Liver (tissue), 9 donors: ENCODE results near the gene DAB1. TPM values are rescaled to one million over a fixed set of nuclear protein-coding genes. Genes with fewer than 3 reads are reported as not detected.

Experiments used
- DNase-seq: peaks from one replicate; pipeline ENCODE4 v3.0.0-alpha.2; 2017; ENCODE audit warnings: low spot score
- H3K27ac ChIP-seq, 2 donors: one replicate each; pipeline ENCODE4 v1.7.0; 2013; ENCODE audit warnings: inconsistent platforms in 2 of 2, low read length in 2 of 2, control low read depth in 1 of 2, low read depth in 1 of 2, mild to moderate bottlenecking in 1 of 2
- H3K27me3 ChIP-seq, 4 donors: one replicate each; pipeline versions ENCODE4 v1.6.1 to v1.7.0; 2013; ENCODE audit warnings: low read length in 3 of 4, inconsistent platforms in 1 of 4, mild to moderate bottlenecking in 1 of 4, moderate library complexity in 1 of 4; ENCODE audit not compliant: control insufficient read depth in 4 of 4, insufficient read depth in 4 of 4
- H3K36me3 ChIP-seq, 4 donors: one replicate each; pipeline versions ENCODE4 v1.6.1 to v1.7.0; 2013; ENCODE audit warnings: low read length in 3 of 4, mild to moderate bottlenecking in 3 of 4, low read depth in 1 of 4, moderate library complexity in 1 of 4; ENCODE audit not compliant: control insufficient read depth in 4 of 4, insufficient read depth in 3 of 4
- H3K4me1 ChIP-seq, 4 donors: one replicate each; pipeline versions ENCODE4 v1.6.1 to v1.7.0; 2013; ENCODE audit warnings: low read length in 3 of 4, mild to moderate bottlenecking in 3 of 4, moderate library complexity in 1 of 4; ENCODE audit not compliant: control insufficient read depth in 4 of 4, insufficient read depth in 4 of 4
- H3K4me3 ChIP-seq, 3 donors: one replicate each; pipeline versions ENCODE4 v1.6.1 to v1.7.0; 2013; ENCODE audit warnings: low read length in 3 of 3, control low read depth in 1 of 3, low read depth in 1 of 3, mild to moderate bottlenecking in 1 of 3
- H3K9ac ChIP-seq, 2 donors: one replicate each; pipeline ENCODE4 v1.7.0; 2013; ENCODE audit warnings: low read length in 2 of 2, mild to moderate bottlenecking in 2 of 2, moderate library complexity in 2 of 2, control low read depth in 1 of 2, low read depth in 1 of 2
- H3K9me3 ChIP-seq, 4 donors: one replicate each; pipeline versions ENCODE4 v1.6.1 to v1.7.0; 2013; ENCODE audit warnings: low read length in 3 of 4; ENCODE audit not compliant: control insufficient read depth in 4 of 4
- EGR1 ChIP-seq, 2 donors: IDR thresholded peaks; 2 replicates each; pipeline ENCODE4 v1.6.1; 2016 to 2018; ENCODE audit warnings: antibody characterized with exemption in 2 of 2, low read depth in 2 of 2
- FOXA1 ChIP-seq: IDR thresholded peaks from 2 replicates; pipeline ENCODE4 v1.6.1; 2016; ENCODE audit warnings: antibody characterized with exemption
- FOXA2 ChIP-seq: IDR thresholded peaks from 2 replicates; pipeline ENCODE4 v1.6.1; 2016; ENCODE audit warnings: antibody characterized with exemption
- GABPA ChIP-seq, 2 donors: IDR thresholded peaks in 1 of 2; conservative IDR thresholded peaks in 1 of 2; 2 replicates each; pipeline ENCODE4 v1.6.1; 2016; ENCODE audit warnings: antibody characterized with exemption in 2 of 2, mild to moderate bottlenecking in 1 of 2, moderate library complexity in 1 of 2
- HNF4A ChIP-seq, 2 donors: conservative IDR thresholded peaks; 2 replicates each; pipeline ENCODE4 v1.6.1; 2016; ENCODE audit warnings: antibody characterized with exemption in 2 of 2, mild to moderate bottlenecking in 2 of 2
- HNF4G ChIP-seq: IDR thresholded peaks from 2 replicates; pipeline ENCODE4 v1.6.1; 2016; ENCODE audit warnings: antibody characterized with exemption
- JUND ChIP-seq, 2 donors: IDR thresholded peaks; 2 replicates each; pipeline ENCODE4 v1.6.1; 2016; ENCODE audit warnings: antibody characterized with exemption in 2 of 2
- NR2F2 ChIP-seq: IDR thresholded peaks from 2 replicates; pipeline ENCODE4 v1.6.1; 2016; ENCODE audit warnings: antibody characterized with exemption
- RAD21 ChIP-seq, 2 donors: IDR thresholded peaks; 2 replicates each; pipeline ENCODE4 v1.6.1; 2016; ENCODE audit warnings: antibody characterized with exemption in 2 of 2, mild to moderate bottlenecking in 2 of 2
- RXRA ChIP-seq, 2 donors: IDR thresholded peaks; 2 replicates each; pipeline ENCODE4 v1.6.1; 2017 to 2018; ENCODE audit warnings: antibody characterized with exemption in 2 of 2, mild to moderate bottlenecking in 1 of 2
- SP1 ChIP-seq: IDR thresholded peaks from 2 replicates; pipeline ENCODE4 v1.6.1; 2018; ENCODE audit warnings: antibody characterized with exemption, mild to moderate bottlenecking
- TAF1 ChIP-seq: conservative IDR thresholded peaks from 2 replicates; pipeline ENCODE4 v1.6.1; 2016; ENCODE audit warnings: antibody characterized with exemption, mild to moderate bottlenecking
- YY1 ChIP-seq: IDR thresholded peaks from 2 replicates; pipeline ENCODE4 v1.6.1; 2016; ENCODE audit warnings: antibody characterized with exemption, mild to moderate bottlenecking
- WGBS: extraction: QIAGEN DNeasy Blood & Tissue Kit; methylation state at CpG from one replicate; pipeline ENCODE4 v1.1.7; 2013; 5-methylcytosine and 5-hydroxymethylcytosine counted together
- polyA plus RNA-seq, 2 donors: library from polyadenylated mRNA; stranded (reverse) in 1 of 2; unstranded in 1 of 2; fragments of 200-250 nt in 1 of 2; fragments of >200 nt in 1 of 2; fragmentation: Nextera tagmentation in 1 of 2; extraction: Ambion mirVana in 1 of 2; gene quantifications; one replicate each; pipeline versions ENCODE4 v1.2.1 to v1.2.3, GENCODE V29; 2013 to 2015
- total RNA-seq, 2 donors: library from RNA; depleted of rRNA; stranded (reverse); fragments of >200 nt; gene quantifications; one replicate each; pipeline ENCODE4 v1.2.3, GENCODE V29; 2014
- TF ChIP-seq, protein P1 (sequence below): IDR thresholded peaks from 2 replicates; pipeline ENCODE4 v1.6.1; 2016; ENCODE audit warnings: antibody characterized with exemption
- TF ChIP-seq, protein P2 (sequence below): IDR thresholded peaks from 2 replicates; pipeline ENCODE4 v1.6.1; 2016; ENCODE audit warnings: antibody characterized with exemption
- TF ChIP-seq, protein P3 (sequence below): fragments of 150-350 bp; IDR thresholded peaks from 2 replicates; pipeline ENCODE4 v1.5.1; 2017; ENCODE audit warnings: improper control_type of control experiment, low read depth, low read length; ENCODE audit not compliant: missing input control
- TF ChIP-seq, protein P4 (sequence below): IDR thresholded peaks from 2 replicates; pipeline ENCODE4 v1.6.1; 2016; ENCODE audit warnings: antibody characterized with exemption
- TF ChIP-seq, protein P5 (sequence below): IDR thresholded peaks from 2 replicates; pipeline ENCODE4 v1.6.1; 2016; ENCODE audit warnings: antibody characterized with exemption, mild to moderate bottlenecking
- donor health status: healthy.
- donor health status: healthy.
- donor health status: healthy.
- donor health status: healthy.
- donor health status: healthy.

Gene DAB1
- total and polyA plus RNA-seq, 4 donors: 0.54 to 1.7 (median 1.2) TPM

DNA sequence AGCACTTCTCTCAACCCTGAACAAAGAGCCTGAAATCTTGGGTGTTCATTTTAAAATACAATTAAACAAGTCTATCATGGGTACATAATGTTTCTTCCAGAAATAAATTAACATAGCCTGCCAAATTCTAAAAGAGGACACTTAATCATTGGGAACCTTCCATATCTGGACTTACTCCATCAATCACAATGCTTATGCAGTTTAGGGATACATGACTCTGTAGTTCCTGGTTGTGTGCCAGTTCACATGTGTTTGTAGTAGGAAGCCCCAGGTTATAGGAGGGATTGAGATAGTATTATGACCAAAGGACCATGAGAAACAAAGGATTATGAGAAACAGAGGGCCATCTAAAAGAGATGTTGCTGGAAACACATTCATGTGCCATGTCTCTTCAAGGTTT is 19.1 kb upstream of the DAB1 start:
- H3K36me3 ChIP-seq: no peaks in the 10 kb centered on the region
- no peak overlapping the region for H3K9ac ChIP-seq
- DNase-seq: no peak
- no peak overlapping the region for H3K4me3 ChIP-seq
- H3K27me3 ChIP-seq: peaks cover 0 to 4% (median 0%) of the 10 kb centered on the region in 4 donors
- no peaks in the 10 kb centered on the region for H3K9me3 ChIP-seq
- TF ChIP-seq GABPA (IDR thresholded peaks at IDR 0.05 in 1 of 2, conservative IDR thresholded peaks at IDR 0.05 in 1 of 2): no peak
- no peak for TF ChIP-seq JUND (IDR thresholded peaks at IDR 0.05)
- no peak for TF ChIP-seq HNF4A (conservative IDR thresholded peaks at IDR 0.05)
- TF ChIP-seq RAD21 (IDR thresholded peaks at IDR 0.05): no peak
- TF ChIP-seq NR2F2: no peak
- TF ChIP-seq, protein P1, sequence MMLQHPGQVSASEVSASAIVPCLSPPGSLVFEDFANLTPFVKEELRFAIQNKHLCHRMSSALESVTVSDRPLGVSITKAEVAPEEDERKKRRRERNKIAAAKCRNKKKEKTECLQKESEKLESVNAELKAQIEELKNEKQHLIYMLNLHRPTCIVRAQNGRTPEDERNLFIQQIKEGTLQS: no peak
- no peak for TF ChIP-seq HNF4G
- TF ChIP-seq FOXA2: no peak
- H3K27ac ChIP-seq: no peak overlapping the region
- no peaks in the 10 kb centered on the region for H3K4me1 ChIP-seq

DNA sequence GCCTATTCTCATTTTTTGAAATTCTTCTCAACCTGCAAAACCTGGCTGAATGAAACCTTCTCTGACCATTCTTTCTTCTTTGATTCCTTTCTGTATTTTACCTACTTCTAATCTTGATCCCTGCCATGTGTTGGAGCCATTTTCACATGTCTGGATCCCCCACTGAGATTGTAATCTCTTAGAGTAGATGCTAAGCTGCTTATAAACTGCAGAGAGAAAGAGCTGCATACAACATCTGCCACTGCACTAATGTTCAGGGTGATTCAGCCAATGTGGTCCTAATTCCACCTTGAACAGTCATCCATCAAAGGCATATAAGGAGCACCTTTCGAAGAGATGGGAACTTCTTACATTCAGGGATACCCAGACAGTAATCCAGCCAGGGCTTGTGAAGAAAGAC is 16.2 kb upstream of the DAB1 start:
- WGBS: 79% methylated on average over 1 of the region's 1 CpG
- Histone ChIP-seq H3K4me1 (no peaks in the 10 kb centered on the region), H3K27ac (no peak overlapping the region), H3K9ac (no peak overlapping the region), H3K4me3 (no peak overlapping the region), H3K9me3 (no peaks in the 10 kb centered on the region), H3K36me3 (no peaks in the 10 kb centered on the region), H3K27me3 (peaks cover 0 to 4% (median 0%) of the 10 kb centered on the region in 4 donors)
- no peak for DNase-seq
- TF ChIP-seq, protein P1: no peak
- TF ChIP-seq, protein P2, sequence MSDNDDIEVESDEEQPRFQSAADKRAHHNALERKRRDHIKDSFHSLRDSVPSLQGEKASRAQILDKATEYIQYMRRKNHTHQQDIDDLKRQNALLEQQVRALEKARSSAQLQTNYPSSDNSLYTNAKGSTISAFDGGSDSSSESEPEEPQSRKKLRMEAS: no peak
- TF ChIP-seq EGR1 (IDR thresholded peaks at IDR 0.05; ENCODE audit: low read depth in 2 of 2) (no peak), HNF4G (no peak), HNF4A (conservative IDR thresholded peaks at IDR 0.05) (no peak), NR2F2 (no peak), TAF1 (no peak), SP1 (no peak), RXRA (IDR thresholded peaks at IDR 0.05) (no peak), FOXA1 (no peak), RAD21 (IDR thresholded peaks at IDR 0.05) (no peak), YY1 (no peak), GABPA (IDR thresholded peaks at IDR 0.05 in 1 of 2, conservative IDR thresholded peaks at IDR 0.05 in 1 of 2) (no peak), JUND (IDR thresholded peaks at IDR 0.05) (no peak), FOXA2 (no peak)
- TF ChIP-seq, protein P3, sequence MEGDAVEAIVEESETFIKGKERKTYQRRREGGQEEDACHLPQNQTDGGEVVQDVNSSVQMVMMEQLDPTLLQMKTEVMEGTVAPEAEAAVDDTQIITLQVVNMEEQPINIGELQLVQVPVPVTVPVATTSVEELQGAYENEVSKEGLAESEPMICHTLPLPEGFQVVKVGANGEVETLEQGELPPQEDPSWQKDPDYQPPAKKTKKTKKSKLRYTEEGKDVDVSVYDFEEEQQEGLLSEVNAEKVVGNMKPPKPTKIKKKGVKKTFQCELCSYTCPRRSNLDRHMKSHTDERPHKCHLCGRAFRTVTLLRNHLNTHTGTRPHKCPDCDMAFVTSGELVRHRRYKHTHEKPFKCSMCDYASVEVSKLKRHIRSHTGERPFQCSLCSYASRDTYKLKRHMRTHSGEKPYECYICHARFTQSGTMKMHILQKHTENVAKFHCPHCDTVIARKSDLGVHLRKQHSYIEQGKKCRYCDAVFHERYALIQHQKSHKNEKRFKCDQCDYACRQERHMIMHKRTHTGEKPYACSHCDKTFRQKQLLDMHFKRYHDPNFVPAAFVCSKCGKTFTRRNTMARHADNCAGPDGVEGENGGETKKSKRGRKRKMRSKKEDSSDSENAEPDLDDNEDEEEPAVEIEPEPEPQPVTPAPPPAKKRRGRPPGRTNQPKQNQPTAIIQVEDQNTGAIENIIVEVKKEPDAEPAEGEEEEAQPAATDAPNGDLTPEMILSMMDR: no peak
- TF ChIP-seq, protein P4, sequence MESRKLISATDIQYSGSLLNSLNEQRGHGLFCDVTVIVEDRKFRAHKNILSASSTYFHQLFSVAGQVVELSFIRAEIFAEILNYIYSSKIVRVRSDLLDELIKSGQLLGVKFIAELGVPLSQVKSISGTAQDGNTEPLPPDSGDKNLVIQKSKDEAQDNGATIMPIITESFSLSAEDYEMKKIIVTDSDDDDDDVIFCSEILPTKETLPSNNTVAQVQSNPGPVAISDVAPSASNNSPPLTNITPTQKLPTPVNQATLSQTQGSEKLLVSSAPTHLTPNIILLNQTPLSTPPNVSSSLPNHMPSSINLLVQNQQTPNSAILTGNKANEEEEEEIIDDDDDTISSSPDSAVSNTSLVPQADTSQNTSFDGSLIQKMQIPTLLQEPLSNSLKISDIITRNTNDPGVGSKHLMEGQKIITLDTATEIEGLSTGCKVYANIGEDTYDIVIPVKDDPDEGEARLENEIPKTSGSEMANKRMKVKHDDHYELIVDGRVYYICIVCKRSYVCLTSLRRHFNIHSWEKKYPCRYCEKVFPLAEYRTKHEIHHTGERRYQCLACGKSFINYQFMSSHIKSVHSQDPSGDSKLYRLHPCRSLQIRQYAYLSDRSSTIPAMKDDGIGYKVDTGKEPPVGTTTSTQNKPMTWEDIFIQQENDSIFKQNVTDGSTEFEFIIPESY: no peak
- TF ChIP-seq, protein P5, sequence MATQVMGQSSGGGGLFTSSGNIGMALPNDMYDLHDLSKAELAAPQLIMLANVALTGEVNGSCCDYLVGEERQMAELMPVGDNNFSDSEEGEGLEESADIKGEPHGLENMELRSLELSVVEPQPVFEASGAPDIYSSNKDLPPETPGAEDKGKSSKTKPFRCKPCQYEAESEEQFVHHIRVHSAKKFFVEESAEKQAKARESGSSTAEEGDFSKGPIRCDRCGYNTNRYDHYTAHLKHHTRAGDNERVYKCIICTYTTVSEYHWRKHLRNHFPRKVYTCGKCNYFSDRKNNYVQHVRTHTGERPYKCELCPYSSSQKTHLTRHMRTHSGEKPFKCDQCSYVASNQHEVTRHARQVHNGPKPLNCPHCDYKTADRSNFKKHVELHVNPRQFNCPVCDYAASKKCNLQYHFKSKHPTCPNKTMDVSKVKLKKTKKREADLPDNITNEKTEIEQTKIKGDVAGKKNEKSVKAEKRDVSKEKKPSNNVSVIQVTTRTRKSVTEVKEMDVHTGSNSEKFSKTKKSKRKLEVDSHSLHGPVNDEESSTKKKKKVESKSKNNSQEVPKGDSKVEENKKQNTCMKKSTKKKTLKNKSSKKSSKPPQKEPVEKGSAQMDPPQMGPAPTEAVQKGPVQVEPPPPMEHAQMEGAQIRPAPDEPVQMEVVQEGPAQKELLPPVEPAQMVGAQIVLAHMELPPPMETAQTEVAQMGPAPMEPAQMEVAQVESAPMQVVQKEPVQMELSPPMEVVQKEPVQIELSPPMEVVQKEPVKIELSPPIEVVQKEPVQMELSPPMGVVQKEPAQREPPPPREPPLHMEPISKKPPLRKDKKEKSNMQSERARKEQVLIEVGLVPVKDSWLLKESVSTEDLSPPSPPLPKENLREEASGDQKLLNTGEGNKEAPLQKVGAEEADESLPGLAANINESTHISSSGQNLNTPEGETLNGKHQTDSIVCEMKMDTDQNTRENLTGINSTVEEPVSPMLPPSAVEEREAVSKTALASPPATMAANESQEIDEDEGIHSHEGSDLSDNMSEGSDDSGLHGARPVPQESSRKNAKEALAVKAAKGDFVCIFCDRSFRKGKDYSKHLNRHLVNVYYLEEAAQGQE: no peak
